SK-N-SH treated with all-trans-retinoic acid at 6 μM for 48 hours (cell line): Measurements from ENCODE around the gene ADGRG7.

Experiments used
- ARNTL ChIP-seq: fragments of 450-650 bp; formaldehyde crosslinking; IDR thresholded peaks from 2 replicates; pipeline ENCODE4 v1.5.0; 2020; ENCODE audit warnings: low read depth, mild to moderate bottlenecking, moderate library complexity, borderline replicate concordance
- BACH2 ChIP-seq: fragments of 250-450 bp; sonication (Bioruptor Pico); IDR thresholded peaks from 2 replicates; pipeline ENCODE4 v1.9.0; 2021; ENCODE audit warnings: mild to moderate bottlenecking, borderline replicate concordance
- CREB5 ChIP-seq: fragments of 250-450 bp; sonication (Bioruptor Pico); IDR thresholded peaks from 2 replicates; pipeline ENCODE4 v1.5.1; 2020; ENCODE audit warnings: low read depth, mild to moderate bottlenecking, moderate library complexity
- ESRRG ChIP-seq: fragments of 250-450 bp; sonication (Bioruptor Pico); IDR thresholded peaks from 2 replicates; pipeline ENCODE4 v1.6.1; 2021; ENCODE audit warnings: mild to moderate bottlenecking
- OSR1 ChIP-seq: fragments of 250-450 bp; sonication (Bioruptor Pico); IDR thresholded peaks from 2 replicates; pipeline ENCODE4 v1.8.0; 2022; ENCODE audit warnings: moderate library complexity, mild to moderate bottlenecking, inconsistent platforms
- PATZ1 ChIP-seq: fragments of 250-450 bp; sonication (Bioruptor Pico); IDR thresholded peaks from 2 replicates; pipeline ENCODE4 v1.8.0; 2020; ENCODE audit warnings: mild to moderate bottlenecking, moderate library complexity, borderline replicate concordance
- RARB ChIP-seq: fragments of 250-450 bp; sonication (Bioruptor Pico); IDR thresholded peaks from 2 replicates; pipeline ENCODE4 v1.8.0; 2021; ENCODE audit warnings: mild to moderate bottlenecking, moderate library complexity
- SNAI2 ChIP-seq: fragments of 250-450 bp; sonication (Bioruptor Pico); IDR thresholded peaks from 2 replicates; pipeline ENCODE4 v1.5.0; 2020; ENCODE audit warnings: mild to moderate bottlenecking, moderate library complexity
- TOX ChIP-seq: fragments of 250-450 bp; sonication (Bioruptor Pico); IDR thresholded peaks from 2 replicates; pipeline ENCODE4 v1.8.0; 2021; ENCODE audit warnings: mild to moderate bottlenecking, moderate library complexity, borderline replicate concordance
- TSHZ2 ChIP-seq: fragments of 250-450 bp; sonication (Bioruptor Pico); IDR thresholded peaks from 2 replicates; pipeline ENCODE4 v1.5.0; 2020; ENCODE audit warnings: mild to moderate bottlenecking, moderate library complexity
- ZC3H10 ChIP-seq: fragments of 250-450 bp; sonication (Bioruptor Pico); IDR thresholded peaks from 2 replicates; pipeline ENCODE4 v1.5.1; 2021; ENCODE audit warnings: mild to moderate bottlenecking, moderate library complexity
- ZFP30 ChIP-seq: fragments of 450-650 bp; formaldehyde crosslinking; IDR thresholded peaks from 2 replicates; pipeline ENCODE4 v1.5.0; 2022; ENCODE audit warnings: mild to moderate bottlenecking, moderate library complexity
- ZNF565 ChIP-seq: fragments of 450-650 bp; formaldehyde crosslinking; conservative IDR thresholded peaks from 2 replicates; pipeline ENCODE4 v1.5.0; 2020; ENCODE audit warnings: low read depth, mild to moderate bottlenecking, moderate library complexity
- ZNF70 ChIP-seq: fragments of 450-650 bp; formaldehyde crosslinking; IDR thresholded peaks from 2 replicates; pipeline ENCODE4 v1.5.0; 2020; ENCODE audit warnings: mild to moderate bottlenecking, moderate library complexity

GRCh38 chr3:100720426-100720825 is 111.0 kb downstream of the ADGRG7 start:
- TF ChIP-seq ARNTL (CRISPR knock-in tag), result no peak
- TF ChIP-seq ZNF565 (CRISPR knock-in tag), result no peak
- no peak for TF ChIP-seq ZC3H10 (CRISPR knock-in tag)
- no peak for TF ChIP-seq TSHZ2
- TF ChIP-seq PATZ1 (CRISPR knock-in tag), result no peak
- no peak for TF ChIP-seq BACH2 (CRISPR knock-in tag)
- TF ChIP-seq TOX (CRISPR knock-in tag), result no peak
- no peak for TF ChIP-seq ESRRG
- TF ChIP-seq SNAI2 (CRISPR knock-in tag), result no peak
- TF ChIP-seq ZFP30 (CRISPR knock-in tag), result no peak
- TF ChIP-seq RARB (CRISPR knock-in tag), result no peak
- no peak for TF ChIP-seq OSR1
- no peak for TF ChIP-seq ZNF70 (CRISPR knock-in tag)
- no peak for TF ChIP-seq CREB5 (CRISPR knock-in tag)
